Keratinocyte (primary cell): ENCODE results near the gene KRTAP5-10. TPM values are rescaled to one million over a fixed set of nuclear protein-coding genes. Genes with fewer than 3 reads are reported as not detected.

Experiments
- DNase-seq: peaks from one replicate; pipeline ENCODE4 v3.0.0-alpha.2; 2011; ENCODE audit warnings: low read depth, missing footprints, low spot score
- FAIRE-seq: peaks from 2 replicates; lab custom pipeline; 2011; peaks lifted over from hg19 to GRCh38; lab: Jason Lieb, UNC
- H2AFZ ChIP-seq: 2 replicates; pipeline ENCODE4 v1.6.0; 2012; ENCODE audit warnings: low read length, control low read depth, inconsistent platforms; ENCODE audit not compliant: control insufficient read depth
- H3K27ac ChIP-seq: 2 replicates; pipeline ENCODE4 v1.5.1; 2011; ENCODE audit warnings: low read length; ENCODE audit not compliant: control insufficient read depth, insufficient read depth
- H3K27me3 ChIP-seq: 3 replicates; pipeline ENCODE4 v1.6.0; 2011; ENCODE audit warnings: low read length; ENCODE audit not compliant: control insufficient read depth, insufficient read depth; ENCODE audit errors: extremely low read depth
- H3K36me3 ChIP-seq, 2 experiments: 2 replicates in 1 of 2; 3 replicates in 1 of 2; pipeline ENCODE4 v1.5.1; 2011; ENCODE audit warnings: low read length in 2 of 2, mild to moderate bottlenecking in 1 of 2; ENCODE audit not compliant: control insufficient read depth in 2 of 2, insufficient read depth in 2 of 2; ENCODE audit errors: extremely low read depth in 1 of 2
- H3K4me1 ChIP-seq: 3 replicates; pipeline ENCODE4 v1.5.1; 2011; ENCODE audit warnings: low read length; ENCODE audit not compliant: control insufficient read depth, insufficient read depth; ENCODE audit errors: extremely low read depth
- H3K4me2 ChIP-seq: 3 replicates; pipeline ENCODE4 v1.6.0; 2011; ENCODE audit warnings: low read depth, low read length; ENCODE audit not compliant: control insufficient read depth, insufficient read depth; ENCODE audit errors: extremely low read depth
- H3K4me3 ChIP-seq, 3 experiments: fragments of 200-600 bp in 1 of 3; sonication (generic) in 1 of 3; 2 replicates in 2 of 3; 3 replicates in 1 of 3; pipeline ENCODE4 v1.5.1; 2011 to 2016; ENCODE audit warnings: low read length in 3 of 3, mild to moderate bottlenecking in 3 of 3, control low read depth in 2 of 3, inconsistent platforms in 1 of 3, low read depth in 1 of 3, mixed read lengths in 1 of 3, mixed run types in 1 of 3, moderate library complexity in 1 of 3; ENCODE audit not compliant: control insufficient read depth in 2 of 3, insufficient read depth in 2 of 3; ENCODE audit errors: extremely low read depth in 1 of 3
- H3K79me2 ChIP-seq: 2 replicates; pipeline ENCODE4 v1.6.0; 2012; ENCODE audit warnings: low read length; ENCODE audit not compliant: control insufficient read depth, insufficient read depth
- H3K9ac ChIP-seq: 3 replicates; pipeline ENCODE4 v1.6.0; 2011; ENCODE audit warnings: low read length; ENCODE audit not compliant: control insufficient read depth, insufficient read depth; ENCODE audit errors: extremely low read depth
- H3K9me1 ChIP-seq: 3 replicates; pipeline ENCODE4 v1.6.0; 2011; ENCODE audit warnings: low read length; ENCODE audit not compliant: control insufficient read depth, insufficient read depth; ENCODE audit errors: extremely low read depth
- H3K9me3 ChIP-seq: 2 replicates; pipeline ENCODE4 v1.5.1; 2012; ENCODE audit warnings: low read depth, low read length; ENCODE audit not compliant: control insufficient read depth
- H4K20me1 ChIP-seq: 3 replicates; pipeline ENCODE4 v1.6.0; 2011; ENCODE audit warnings: low read length; ENCODE audit not compliant: control insufficient read depth, insufficient read depth; ENCODE audit errors: extremely low read depth
- EZH2 ChIP-seq: IDR thresholded peaks from one replicate; pipeline ENCODE4 v1.6.1; 2012; ENCODE audit warnings: inconsistent platforms, mild to moderate bottlenecking, low read length, moderate library complexity
- dilution Hi-C: fragments of 300-500 bp; cut with MboI; formaldehyde crosslinking; loops from one replicate; pipeline ENCODE4 v1.7.0; 2020; ENCODE audit warnings: low sequenced_read_pairs; ENCODE audit not compliant: extremely low pct_ligation_motif_present
- polyA plus RNA-seq, 5 experiments: library from polyadenylated mRNA; depleted of rRNA in 3 of 5; stranded (reverse) in 3 of 5; stranded (forward) in 1 of 5; unstranded in 1 of 5; fragments of >200 nt; gene quantifications; 1 replicate in 1 of 5; 2 replicates in 3 of 5; 3 replicates in 1 of 5; pipeline versions ENCODE4 v1.2.1 to v1.2.3, GENCODE V29; 2011 to 2012; ENCODE audit warnings: missing spikeins in 2 of 5, low read depth in 1 of 5, low replicate concordance in 1 of 5
- TF ChIP-seq, protein P1 (sequence below), 3 experiments: IDR thresholded peaks in 1 of 3; conservative IDR thresholded peaks in 1 of 3; optimal IDR thresholded peaks in 1 of 3; 2 replicates in 2 of 3; 3 replicates in 1 of 3; pipeline versions ENCODE3 to v1.5.1; 2011; ENCODE audit warnings: low read length in 3 of 3, mild to moderate bottlenecking in 3 of 3, moderate library complexity in 2 of 3, control low read depth in 1 of 3, inconsistent platforms in 1 of 3; ENCODE audit not compliant: insufficient read depth in 2 of 3; ENCODE audit errors: extremely low read depth in 1 of 3

KRTAP5-10 gene
- polyA plus RNA-seq, 1 donor (not counting 4 experiments of a cell fraction or from before 2014, with no cell fraction given), result not detected

DNA sequence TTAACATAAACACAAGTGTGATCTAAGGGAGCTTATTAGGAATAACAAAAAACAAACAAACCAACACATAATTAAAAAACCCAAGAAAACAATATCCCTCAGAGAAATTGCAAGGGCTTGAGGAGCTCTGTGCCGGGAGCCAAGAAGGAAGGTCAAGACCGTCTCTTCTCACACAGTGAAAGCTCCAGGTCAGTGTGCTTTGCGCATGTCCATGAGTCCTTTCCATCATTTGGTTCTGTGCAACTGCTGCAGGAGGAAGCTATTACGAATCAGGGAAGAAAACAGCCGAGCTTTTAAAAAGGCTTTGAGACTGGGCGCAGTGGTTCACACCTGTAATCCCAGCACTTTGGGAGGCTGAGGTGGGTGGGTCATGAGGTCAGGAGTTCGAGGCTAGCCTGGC lies 23.0 kb upstream of the KRTAP5-10 start:
- no peaks in the 10 kb centered on the region for H3K9me3 ChIP-seq
- no peak overlapping the region for H3K4me2 ChIP-seq
- dilution Hi-C loops, result no loop called here
- H4K20me1 ChIP-seq, result no peaks in the 10 kb centered on the region
- no peak overlapping the region for H2AFZ ChIP-seq
- TF ChIP-seq, protein P1, sequence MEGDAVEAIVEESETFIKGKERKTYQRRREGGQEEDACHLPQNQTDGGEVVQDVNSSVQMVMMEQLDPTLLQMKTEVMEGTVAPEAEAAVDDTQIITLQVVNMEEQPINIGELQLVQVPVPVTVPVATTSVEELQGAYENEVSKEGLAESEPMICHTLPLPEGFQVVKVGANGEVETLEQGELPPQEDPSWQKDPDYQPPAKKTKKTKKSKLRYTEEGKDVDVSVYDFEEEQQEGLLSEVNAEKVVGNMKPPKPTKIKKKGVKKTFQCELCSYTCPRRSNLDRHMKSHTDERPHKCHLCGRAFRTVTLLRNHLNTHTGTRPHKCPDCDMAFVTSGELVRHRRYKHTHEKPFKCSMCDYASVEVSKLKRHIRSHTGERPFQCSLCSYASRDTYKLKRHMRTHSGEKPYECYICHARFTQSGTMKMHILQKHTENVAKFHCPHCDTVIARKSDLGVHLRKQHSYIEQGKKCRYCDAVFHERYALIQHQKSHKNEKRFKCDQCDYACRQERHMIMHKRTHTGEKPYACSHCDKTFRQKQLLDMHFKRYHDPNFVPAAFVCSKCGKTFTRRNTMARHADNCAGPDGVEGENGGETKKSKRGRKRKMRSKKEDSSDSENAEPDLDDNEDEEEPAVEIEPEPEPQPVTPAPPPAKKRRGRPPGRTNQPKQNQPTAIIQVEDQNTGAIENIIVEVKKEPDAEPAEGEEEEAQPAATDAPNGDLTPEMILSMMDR (optimal IDR thresholded peaks at IDR 0.05 in 1 of 3, IDR thresholded peaks at IDR 0.05 in 1 of 3, conservative IDR thresholded peaks at IDR 0.05 in 1 of 3; ENCODE audit: extremely low read depth in 1 of 3, insufficient read depth in 2 of 3, low read length in 3 of 3), result no peak
- TF ChIP-seq EZH2, result no peak
- no peaks in the 10 kb centered on the region for H3K79me2 ChIP-seq
- H3K4me3 ChIP-seq, result no peak overlapping the region
- no peak overlapping the region for H3K9ac ChIP-seq
- no peaks in the 10 kb centered on the region for H3K36me3 ChIP-seq
- H3K27ac ChIP-seq, result no peak overlapping the region
- no peaks in the 10 kb centered on the region for H3K4me1 ChIP-seq
- no peaks in the 10 kb centered on the region for H3K9me1 ChIP-seq
- no peaks in the 10 kb centered on the region for H3K27me3 ChIP-seq
- FAIRE-seq, result no peak
- DNase-seq, result no peak

- dilution Hi-C loops, result no loop called here
- DNase-seq, result no peak
- no peak overlapping the region for H3K27ac ChIP-seq
- no peak overlapping the region for H3K9ac ChIP-seq
- no peaks in the 10 kb centered on the region for H3K9me3 ChIP-seq
- H4K20me1 ChIP-seq, result no peaks in the 10 kb centered on the region
- no peaks in the 10 kb centered on the region for H3K27me3 ChIP-seq
- no peak for FAIRE-seq
- TF ChIP-seq EZH2, result no peak
- TF ChIP-seq, protein P1 (optimal IDR thresholded peaks at IDR 0.05 in 1 of 3, IDR thresholded peaks at IDR 0.05 in 1 of 3, conservative IDR thresholded peaks at IDR 0.05 in 1 of 3; ENCODE audit: extremely low read depth in 1 of 3, insufficient read depth in 2 of 3, low read length in 3 of 3), result no peak
- no peaks in the 10 kb centered on the region for H3K36me3 ChIP-seq
- no peak overlapping the region for H3K4me3 ChIP-seq
- H3K4me2 ChIP-seq, result no peak overlapping the region
- no peaks in the 10 kb centered on the region for H3K9me1 ChIP-seq
- no peaks in the 10 kb centered on the region for H3K4me1 ChIP-seq
- no peak overlapping the region for H2AFZ ChIP-seq
- no peaks in the 10 kb centered on the region for H3K79me2 ChIP-seq
Observed at GRCh38 chr11:71542879-71543777, 22.2 kb upstream of the KRTAP5-10 start.
